ENCODE measurements around the gene TBRG4.
"Not testable (repeated sequence)": the region's sequence is repeated elsewhere in the genome, so short reads cannot be mapped to it uniquely, and the experiment has no call there.

Gene TBRG4

DNA sequence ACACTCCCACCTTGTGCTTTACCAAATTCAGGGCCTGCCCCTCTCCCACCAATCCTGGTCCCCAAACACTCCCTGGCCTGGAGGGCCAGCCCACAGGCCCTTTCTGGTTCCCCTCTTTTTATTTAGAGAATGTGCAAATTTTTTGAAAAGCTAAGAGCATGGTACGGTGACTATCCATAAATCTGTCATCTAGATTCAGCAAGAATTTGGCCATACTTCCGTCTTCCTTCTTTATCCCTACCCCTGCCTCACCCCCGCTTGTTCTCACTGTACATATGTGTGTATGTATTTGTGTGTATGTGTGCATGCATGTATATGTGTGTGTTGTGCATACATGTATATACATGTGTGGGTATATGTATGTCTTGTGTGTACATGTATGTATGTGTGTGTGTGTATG, 8.1 kb upstream of the TBRG4 start:
- Histone ChIP-seq H3K4me2 (peak overlapping the region; percentile 67), H4K20me1 (no peaks in the 10 kb centered on the region), H3K9ac (no peak overlapping the region), H3K27me3 (no peaks in the 10 kb centered on the region), H3K4me1 (peaks cover 36% of the 10 kb centered on the region), H3K36me3 (no peaks in the 10 kb centered on the region), H3K4me3 (no peak overlapping the region), H3K27ac (no peak overlapping the region), H3K9me3 (no peaks in the 10 kb centered on the region)
- no peak for TF ChIP-seq Cebpa-rat (IDR thresholded peaks at IDR 0.05)

DNA sequence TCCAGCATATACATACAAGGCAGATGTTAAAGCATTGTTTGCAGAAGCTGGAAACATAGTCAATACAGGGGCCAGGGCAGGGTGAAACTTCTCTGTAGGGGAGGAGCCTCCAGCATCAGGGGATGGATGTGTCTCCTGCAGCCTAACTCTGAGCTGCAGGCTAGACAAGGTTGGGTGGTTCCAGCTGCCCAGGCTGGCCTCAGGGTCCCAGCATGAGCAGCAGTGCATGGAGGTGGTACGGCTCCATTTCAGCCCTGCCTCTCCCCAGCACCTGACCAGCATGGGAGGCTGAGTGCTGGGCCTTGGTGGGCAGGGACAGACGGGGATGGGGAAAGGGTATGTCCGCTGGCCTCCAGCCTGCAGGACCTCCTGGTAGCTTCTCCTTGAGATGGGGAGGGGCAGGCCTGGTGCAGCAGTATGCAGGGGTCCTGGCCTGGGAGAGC, 7.4 kb upstream of the TBRG4 start:
- H3K4me2 ChIP-seq, result peak overlapping the region; percentile 67
- no peak for TF ChIP-seq Cebpa-rat (IDR thresholded peaks at IDR 0.05)
- H3K9ac ChIP-seq, result no peak overlapping the region
- no peak overlapping the region for H3K4me3 ChIP-seq
- H3K27me3 ChIP-seq, result no peaks in the 10 kb centered on the region
- no peaks in the 10 kb centered on the region for H3K36me3 ChIP-seq
- H3K4me1 ChIP-seq, result peaks cover 36% of the 10 kb centered on the region
- H3K27ac ChIP-seq, result 0 out of 2 replicates have a peak overlapping the region, but pooled peaks have one; percentile 7
- no peaks in the 10 kb centered on the region for H4K20me1 ChIP-seq
- H3K9me3 ChIP-seq, result no peaks in the 10 kb centered on the region

DNA sequence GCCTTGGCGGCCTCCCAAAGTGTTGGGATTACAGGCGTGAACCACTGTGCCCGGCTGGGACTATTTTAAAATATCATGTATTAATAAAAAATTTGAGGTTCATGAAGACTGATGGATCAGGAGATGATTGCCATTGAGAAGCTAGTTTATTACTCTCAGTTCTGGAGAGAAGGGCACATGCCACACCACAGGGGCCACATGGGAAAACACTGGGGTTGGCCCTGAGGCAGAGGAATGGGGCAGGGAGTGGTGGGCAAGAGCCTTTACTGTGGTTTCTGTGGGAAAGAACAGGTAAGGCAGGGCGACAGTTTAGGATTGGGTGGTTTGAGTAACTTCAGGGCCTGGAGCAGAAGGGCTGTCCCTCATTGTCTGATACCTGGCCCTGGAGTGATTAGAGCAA, 6.8 kb upstream of the TBRG4 start:
- H3K9me3 ChIP-seq, result no peaks in the 10 kb centered on the region
- H3K4me3 ChIP-seq, result no peak overlapping the region
- H3K4me2 ChIP-seq, result peak overlapping the region; percentile 67
- no peaks in the 10 kb centered on the region for H4K20me1 ChIP-seq
- 0 out of 2 replicates have a peak overlapping the region, but pooled peaks have one; percentile 7 for H3K27ac ChIP-seq
- H3K9ac ChIP-seq, result no peak overlapping the region
- H3K4me1 ChIP-seq, result peaks cover 31% of the 10 kb centered on the region
- TF ChIP-seq Cebpa-rat (IDR thresholded peaks at IDR 0.05), result no peak
- H3K27me3 ChIP-seq, result no peaks in the 10 kb centered on the region
- H3K36me3 ChIP-seq, result no peaks in the 10 kb centered on the region

DNA sequence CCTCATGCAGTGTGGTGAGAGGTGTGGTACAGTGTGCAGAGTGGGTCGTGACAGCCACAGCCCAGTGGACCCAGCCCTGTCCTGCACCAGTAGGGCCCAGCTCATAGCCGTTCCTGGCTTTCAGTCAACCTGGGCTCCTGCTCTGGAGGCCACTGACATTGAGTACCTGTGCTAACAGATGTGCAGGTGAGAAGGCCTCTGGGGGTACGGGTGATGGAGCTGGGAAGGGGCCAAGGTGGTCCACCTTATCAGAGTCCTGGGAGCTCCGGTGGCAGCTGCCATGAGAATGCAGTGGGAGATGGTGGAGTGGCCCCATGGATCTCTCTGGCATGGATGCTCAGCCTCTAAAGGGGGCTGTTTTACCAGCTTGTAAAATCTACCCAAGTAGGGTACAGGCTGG, 6.1 kb upstream of the TBRG4 start:
- H3K27me3 ChIP-seq, result no peaks in the 10 kb centered on the region
- H4K20me1 ChIP-seq, result no peaks in the 10 kb centered on the region
- H3K4me1 ChIP-seq, result peaks cover 33% of the 10 kb centered on the region
- no peak overlapping the region for H3K9ac ChIP-seq
- H3K36me3 ChIP-seq, result no peaks in the 10 kb centered on the region
- no peak overlapping the region for H3K4me2 ChIP-seq
- H3K27ac ChIP-seq, result no peak overlapping the region
- no peaks in the 10 kb centered on the region for H3K9me3 ChIP-seq
- H3K4me3 ChIP-seq, result no peak overlapping the region
- no peak for TF ChIP-seq Cebpa-rat (IDR thresholded peaks at IDR 0.05)

DNA sequence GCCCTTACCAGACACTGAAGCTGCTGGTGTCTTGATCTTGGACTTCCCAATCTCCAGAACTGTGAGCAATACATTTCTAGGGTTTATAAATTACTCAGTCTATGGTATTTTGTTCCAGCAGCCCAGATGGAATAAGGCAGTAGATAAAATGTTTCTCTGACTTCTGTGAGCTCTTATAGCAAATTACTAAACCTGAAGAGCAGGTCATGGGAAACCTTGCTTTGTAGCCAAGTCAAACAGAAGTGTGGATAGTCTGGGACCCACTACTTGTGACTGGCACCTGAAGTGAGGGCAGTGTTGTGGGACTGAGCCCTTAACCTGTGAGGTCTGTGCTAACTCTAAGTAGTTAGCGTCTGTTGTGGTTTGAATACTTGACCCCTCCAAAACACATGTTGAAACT, 4.6 kb upstream of the TBRG4 start:
- peaks cover 40% of the 10 kb centered on the region for H3K4me1 ChIP-seq
- H3K9ac ChIP-seq, result no peak overlapping the region
- H3K9me3 ChIP-seq, result no peaks in the 10 kb centered on the region
- H3K27me3 ChIP-seq, result no peaks in the 10 kb centered on the region
- TF ChIP-seq Cebpa-rat (IDR thresholded peaks at IDR 0.05), result no peak
- H3K4me2 ChIP-seq, result no peak overlapping the region
- no peaks in the 10 kb centered on the region for H4K20me1 ChIP-seq
- H3K4me3 ChIP-seq, result no peak overlapping the region
- H3K27ac ChIP-seq, result no peak overlapping the region
- H3K36me3 ChIP-seq, result no peaks in the 10 kb centered on the region

DNA sequence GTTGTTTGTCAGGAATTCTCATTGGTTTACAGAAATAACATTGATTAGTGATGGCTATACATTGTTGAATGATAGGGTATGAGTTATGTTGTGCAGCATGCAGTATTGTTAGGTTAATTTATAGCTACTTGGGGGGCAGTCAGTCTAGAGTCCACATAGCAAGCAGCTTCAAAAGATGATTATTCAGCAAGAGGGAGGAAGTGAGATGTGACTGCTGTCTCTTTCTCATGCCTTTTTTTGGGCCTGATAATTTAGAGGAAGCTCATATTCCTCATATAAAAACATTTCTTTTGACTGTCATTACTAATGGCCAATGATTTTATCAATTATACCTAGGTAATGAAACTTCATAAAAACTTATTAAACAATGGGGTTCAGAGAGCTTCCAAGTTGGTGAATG, 3.4 kb upstream of the TBRG4 start:
- Histone ChIP-seq H3K4me3 (no peak overlapping the region), H3K27me3 (no peaks in the 10 kb centered on the region), H3K4me2 (peak overlapping the region; percentile 27; the same call in 1 of the 2 replicates), H3K9ac (no peak overlapping the region), H3K27ac (no peak overlapping the region), H3K4me1 (peaks cover 48% of the 10 kb centered on the region), H4K20me1 (peaks cover 6% of the 10 kb centered on the region; the same call in 1 of the 2 replicates), H3K9me3 (no peaks in the 10 kb centered on the region), H3K36me3 (no peaks in the 10 kb centered on the region)
- no peak for TF ChIP-seq Cebpa-rat (IDR thresholded peaks at IDR 0.05)

DNA sequence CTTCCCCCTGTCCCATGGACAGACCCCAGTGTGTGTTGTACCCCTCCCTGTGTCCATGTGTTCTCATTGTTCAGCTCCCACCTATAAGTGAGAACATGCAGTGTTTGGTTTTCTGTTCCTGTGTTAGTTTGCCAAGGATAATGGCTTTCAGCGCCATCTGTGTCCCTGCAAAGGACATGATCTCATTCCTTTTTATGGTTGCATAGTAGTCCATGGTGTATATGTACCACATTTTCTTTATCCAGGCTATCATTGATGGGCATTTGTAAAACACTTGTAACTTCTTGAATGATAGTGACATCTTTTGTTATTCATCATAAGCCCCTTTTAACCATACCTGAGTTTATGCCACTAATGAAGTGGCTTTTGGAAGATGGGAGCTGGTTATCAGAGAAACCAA, 2.8 kb upstream of the TBRG4 start:
- not testable (repeated sequence) for H3K4me2 ChIP-seq, H3K9ac ChIP-seq, H3K36me3 ChIP-seq, H3K9me3 ChIP-seq, H3K27me3 ChIP-seq, H3K27ac ChIP-seq, H3K4me3 ChIP-seq
- Histone ChIP-seq H3K4me1 (peaks cover 52% of the 10 kb centered on the region), H4K20me1 (peaks cover 13% of the 10 kb centered on the region)

DNA sequence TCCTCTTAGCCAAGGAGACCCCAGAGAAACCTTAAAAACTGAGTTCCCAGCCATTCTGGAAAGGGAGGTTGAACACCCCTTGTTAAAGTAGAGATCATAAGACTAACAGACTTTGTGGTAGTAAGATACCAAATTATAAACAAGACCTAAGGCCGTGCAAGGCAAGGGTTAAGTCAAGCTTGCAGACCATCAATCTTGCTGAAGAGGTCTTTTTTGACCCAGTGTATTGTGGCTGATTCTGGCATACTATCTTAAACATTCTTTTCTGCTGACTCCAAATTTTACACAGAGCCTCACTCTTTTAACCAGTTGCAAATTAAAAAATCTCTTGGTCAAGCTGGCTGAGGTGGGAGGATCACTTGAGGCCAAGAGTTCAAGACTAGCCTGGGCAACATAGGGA, 1.2 kb upstream of the TBRG4 start:
- H3K4me1 ChIP-seq, result peaks cover 52% of the 10 kb centered on the region
- peak overlapping the region; percentile 95; the same call in 1 of the 2 replicates for H3K27ac ChIP-seq
- no peaks in the 10 kb centered on the region for H3K27me3 ChIP-seq
- TF ChIP-seq Cebpa-rat (IDR thresholded peaks at IDR 0.05), result no peak
- H4K20me1 ChIP-seq, result peaks cover 29% of the 10 kb centered on the region
- H3K4me3 ChIP-seq, result peak overlapping the region; percentile 82
- H3K9me3 ChIP-seq, result no peaks in the 10 kb centered on the region
- H3K36me3 ChIP-seq, result peaks cover 18% of the 10 kb centered on the region
- peak overlapping the region; percentile 97 for H3K9ac ChIP-seq
- peak overlapping the region; percentile 82 for H3K4me2 ChIP-seq

DNA sequence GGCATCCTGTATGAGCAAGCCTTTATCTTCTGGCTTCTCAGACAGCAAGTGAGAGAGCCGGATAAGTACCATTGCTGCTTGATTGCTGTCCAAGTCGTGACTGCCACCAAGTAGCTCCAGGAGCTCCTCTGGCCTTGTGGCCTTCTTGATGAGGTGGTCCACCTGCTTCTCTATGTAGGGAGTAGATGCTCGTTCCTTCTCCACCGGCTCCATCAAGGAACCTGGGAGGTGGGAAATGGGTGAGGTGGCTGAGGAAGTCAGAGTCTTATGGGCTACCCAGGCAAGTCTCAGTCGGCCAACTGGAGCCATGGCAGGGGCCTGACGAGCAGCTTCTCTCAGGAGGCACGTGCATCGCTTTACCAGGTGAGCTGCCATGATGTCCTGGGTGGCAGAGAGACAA, 2.6 kb downstream of the TBRG4 start:
- Histone ChIP-seq H3K4me1 (peaks cover 50% of the 10 kb centered on the region), H3K9me3 (no peaks in the 10 kb centered on the region), H3K4me3 (peak overlapping the region; percentile 31; the same call in 1 of the 2 replicates), H3K27ac (no peak overlapping the region), H3K36me3 (peaks cover 56% of the 10 kb centered on the region), H3K9ac (peak overlapping the region; percentile 64), H3K4me2 (peak overlapping the region; percentile 87), H4K20me1 (peaks cover 67% of the 10 kb centered on the region), H3K27me3 (no peaks in the 10 kb centered on the region)
- TF ChIP-seq Cebpa-rat (IDR thresholded peaks at IDR 0.05), result no peak

DNA sequence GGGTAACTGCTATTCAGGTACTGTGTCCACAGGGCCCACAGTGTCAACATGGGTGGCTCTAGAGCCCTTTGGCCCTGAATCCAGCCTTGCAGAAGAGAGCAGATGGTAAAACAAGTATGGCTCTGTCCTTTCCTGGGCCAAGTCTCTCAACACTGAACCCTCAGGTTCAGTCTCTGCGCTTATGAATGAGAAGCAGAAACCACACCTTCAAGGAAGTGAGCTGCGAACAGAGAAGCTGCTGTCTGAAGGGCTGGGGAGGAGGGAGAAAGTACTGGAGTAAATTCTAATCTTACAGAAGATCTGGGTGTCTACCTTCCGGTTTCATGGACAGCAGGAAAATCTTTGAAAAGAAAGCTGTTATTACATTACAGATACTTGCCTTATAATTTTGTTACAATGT, 4.1 kb downstream of the TBRG4 start:
- peak overlapping the region; percentile 87; the same call in 1 of the 2 replicates for H3K4me2 ChIP-seq
- no peak overlapping the region for H3K4me3 ChIP-seq
- no peaks in the 10 kb centered on the region for H3K9me3 ChIP-seq
- H4K20me1 ChIP-seq, result peaks cover 82% of the 10 kb centered on the region
- H3K9ac ChIP-seq, result peak overlapping the region; percentile 38; the same call in 1 of the 2 replicates
- H3K27ac ChIP-seq, result no peak overlapping the region
- H3K4me1 ChIP-seq, result peaks cover 43% of the 10 kb centered on the region
- peaks cover 71% of the 10 kb centered on the region for H3K36me3 ChIP-seq
- no peaks in the 10 kb centered on the region for H3K27me3 ChIP-seq
- no peak for TF ChIP-seq Cebpa-rat (IDR thresholded peaks at IDR 0.05)

DNA sequence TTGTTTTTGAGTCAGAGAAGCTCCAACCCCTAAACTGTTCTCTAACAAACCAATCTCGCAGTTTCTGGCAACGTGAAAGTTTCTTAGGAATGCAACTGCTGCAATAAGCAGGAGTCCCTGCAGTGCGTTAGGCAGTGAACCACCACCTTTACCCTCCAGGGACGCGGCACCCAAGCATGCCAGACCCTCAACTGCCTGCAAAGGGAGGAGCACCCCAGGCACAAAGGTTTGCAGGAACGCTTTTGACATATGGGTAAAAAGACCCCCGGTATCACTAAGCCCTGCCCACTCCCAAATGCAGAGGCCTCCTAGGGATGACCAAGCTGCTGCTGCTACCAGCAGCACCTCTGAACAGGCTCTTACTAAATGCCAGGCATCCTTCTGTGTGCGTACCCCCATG, 4.7 kb downstream of the TBRG4 start:
- H3K4me2 ChIP-seq, result no peak overlapping the region
- H3K36me3 ChIP-seq, result peaks cover 76% of the 10 kb centered on the region
- H4K20me1 ChIP-seq, result peaks cover 87% of the 10 kb centered on the region
- peaks cover 38% of the 10 kb centered on the region for H3K4me1 ChIP-seq
- no peak overlapping the region for H3K4me3 ChIP-seq
- H3K27me3 ChIP-seq, result no peaks in the 10 kb centered on the region
- no peak overlapping the region for H3K27ac ChIP-seq
- no peaks in the 10 kb centered on the region for H3K9me3 ChIP-seq
- no peak for TF ChIP-seq Cebpa-rat (IDR thresholded peaks at IDR 0.05)
- H3K9ac ChIP-seq, result peak overlapping the region; percentile 38; the same call in 1 of the 2 replicates

All from BLaER1 (cell line).